Stimulated activated memory B cell treated with anti-CD40 and anti-IgM and Interleukin-4, amounts not matched to agents 10 μg/mL and 1 μg/mL and 100 μg/mL, for 72 hours (primary cell): ENCODE measurements around the gene SMC6.

Experiments used
- ATAC-seq: fragments of 150-1000 bp; cut with Tn5 transposase; 2 replicates; pipeline ENCODE4 v1.10.0; 2021
- H3K27ac Mint-ChIP-seq: one replicate; pipeline ENCODE4 v1.8.0; 2022; ENCODE audit warnings: mild to moderate bottlenecking, mixed read lengths
- H3K27me3 Mint-ChIP-seq: one replicate; pipeline ENCODE4 v1.8.0; 2022; ENCODE audit warnings: mixed read lengths
- H3K36me3 Mint-ChIP-seq: one replicate; pipeline ENCODE4 v1.8.0; 2022; ENCODE audit warnings: mixed read lengths
- H3K4me1 Mint-ChIP-seq: one replicate; pipeline ENCODE4 v1.8.0; 2022; ENCODE audit warnings: mixed read lengths
- H3K4me3 Mint-ChIP-seq: one replicate; pipeline ENCODE4 v1.8.0; 2022; ENCODE audit warnings: mild to moderate bottlenecking, moderate library complexity, mixed read lengths
- H3K9me3 Mint-ChIP-seq: one replicate; pipeline ENCODE4 v1.8.0; 2022; ENCODE audit warnings: mixed read lengths

Gene SMC6

DNA sequence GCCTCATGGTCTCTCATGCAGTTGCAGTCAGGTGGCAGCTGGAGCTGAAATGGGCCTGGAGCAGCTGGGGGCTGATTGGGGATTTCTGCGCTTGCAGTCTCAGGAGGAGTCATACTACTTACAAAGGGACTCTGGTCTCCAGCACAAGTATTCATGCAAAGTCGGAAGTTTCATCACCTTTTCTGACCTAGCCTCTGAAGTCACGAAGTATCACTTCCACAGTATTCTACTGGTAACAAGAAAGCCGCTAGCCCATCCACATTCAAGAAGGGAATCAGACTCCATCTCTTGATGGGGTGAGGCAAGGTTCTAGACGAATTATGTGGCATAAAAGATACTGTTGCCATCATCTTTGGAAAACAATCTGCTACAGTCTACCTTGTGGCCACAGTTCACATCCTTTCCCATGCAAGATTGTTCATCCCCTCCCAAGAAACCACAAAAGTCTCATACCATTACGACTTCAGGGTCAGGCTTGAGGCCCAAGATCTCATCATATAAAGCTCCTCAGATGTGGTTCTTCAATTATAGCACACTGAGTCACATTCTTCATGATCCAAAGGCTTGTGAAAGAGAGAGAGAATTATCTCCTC, 95.3 kb downstream of the SMC6 start:
- Mint-ChIP-seq H3K27ac (no peak overlapping the region), H3K36me3 (peaks cover 43% of the 10 kb centered on the region), H3K27me3 (no peaks in the 10 kb centered on the region), H3K4me3 (no peak overlapping the region), H3K4me1 (no peaks in the 10 kb centered on the region), H3K9me3 (no peaks in the 10 kb centered on the region)
- no peak for ATAC-seq

DNA sequence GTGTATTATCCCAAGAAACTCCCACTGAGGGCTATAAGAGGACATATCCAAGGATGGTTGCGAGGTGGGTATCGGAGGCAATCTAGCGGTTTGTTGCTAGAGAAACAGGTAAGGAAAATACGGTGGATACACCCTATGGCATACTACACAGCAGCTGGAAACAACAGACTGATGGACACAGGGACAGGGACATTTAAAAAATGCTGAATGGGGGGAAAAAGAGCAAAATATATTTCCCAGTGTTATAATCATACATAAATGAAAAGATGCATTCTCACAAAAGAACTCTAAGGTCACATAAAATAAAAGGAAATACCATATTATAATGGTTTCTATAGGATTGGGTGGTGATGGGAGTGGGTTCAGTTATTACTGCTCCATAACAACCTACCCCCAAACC, 95.9 kb downstream of the SMC6 start:
- no peak for ATAC-seq
- Mint-ChIP-seq H3K36me3 (peaks cover 38% of the 10 kb centered on the region), H3K9me3 (no peaks in the 10 kb centered on the region), H3K4me3 (no peak overlapping the region), H3K27me3 (no peaks in the 10 kb centered on the region), H3K27ac (no peak overlapping the region), H3K4me1 (no peaks in the 10 kb centered on the region)

DNA sequence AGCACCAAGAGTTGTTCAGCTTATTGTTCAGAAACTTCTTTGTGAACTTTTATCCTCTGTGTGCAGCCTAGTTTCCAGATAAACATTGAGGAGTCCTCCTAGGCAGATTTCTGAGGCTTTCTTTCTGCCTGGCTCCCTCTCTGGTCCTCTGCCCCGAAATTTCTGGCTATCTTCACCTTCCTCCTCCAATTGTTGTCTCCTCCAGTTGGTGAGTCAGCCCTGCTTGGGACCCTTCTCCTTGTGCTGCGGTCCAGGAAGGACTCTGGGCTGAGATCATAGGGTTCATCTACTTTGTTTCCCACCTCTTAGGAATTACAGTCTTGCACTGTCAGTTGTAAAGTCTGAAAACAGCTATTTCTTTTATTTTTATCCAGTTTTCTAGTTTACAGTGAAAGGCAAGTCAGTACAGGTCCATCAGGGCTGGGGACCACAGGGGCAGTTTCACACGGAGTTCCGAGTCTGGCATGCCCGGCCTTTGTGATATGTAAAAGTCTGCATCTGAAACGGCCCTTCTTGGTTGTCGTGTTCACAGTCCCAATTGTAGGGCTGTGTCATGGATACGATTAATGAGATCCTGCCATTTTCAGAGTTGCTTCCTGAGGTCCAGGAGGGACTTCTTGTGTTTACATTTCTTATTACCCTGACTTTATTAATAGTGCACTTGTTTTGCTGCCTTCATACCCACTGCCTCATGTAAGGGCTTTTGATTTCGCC, 100.8 kb downstream of the SMC6 start:
- Mint-ChIP-seq H3K9me3 (no peaks in the 10 kb centered on the region), H3K4me3 (no peak overlapping the region), H3K36me3 (peaks cover 24% of the 10 kb centered on the region), H3K27me3 (no peaks in the 10 kb centered on the region), H3K27ac (no peak overlapping the region), H3K4me1 (no peaks in the 10 kb centered on the region)
- ATAC-seq = no peak

DNA sequence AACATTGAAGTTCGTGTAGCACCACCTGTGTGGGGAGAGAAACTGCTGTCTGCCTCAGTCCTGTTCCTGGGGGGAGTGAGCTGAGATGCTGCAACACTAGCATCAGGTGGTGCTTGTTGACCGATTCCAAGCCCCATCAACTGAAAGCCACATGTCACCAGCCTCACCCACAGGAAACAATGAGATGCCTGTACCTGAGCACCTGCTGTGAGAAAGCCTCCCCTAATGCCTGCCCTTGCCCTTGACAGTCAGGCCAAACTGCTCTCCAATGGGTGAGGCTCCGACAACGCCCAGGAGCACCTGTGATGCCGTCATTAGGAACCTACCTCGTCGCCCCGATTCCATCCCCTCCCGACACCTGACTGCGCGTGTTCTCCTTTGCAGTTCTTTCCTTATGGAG, 104.6 kb downstream of the SMC6 start:
- peaks cover 7% of the 10 kb centered on the region for H3K4me1 Mint-ChIP-seq
- H3K36me3 Mint-ChIP-seq = peaks cover 6% of the 10 kb centered on the region
- H3K27me3 Mint-ChIP-seq = no peaks in the 10 kb centered on the region
- no peaks in the 10 kb centered on the region for H3K9me3 Mint-ChIP-seq
- no peak overlapping the region for H3K4me3 Mint-ChIP-seq
- no peak overlapping the region for H3K27ac Mint-ChIP-seq
- no peak for ATAC-seq

DNA sequence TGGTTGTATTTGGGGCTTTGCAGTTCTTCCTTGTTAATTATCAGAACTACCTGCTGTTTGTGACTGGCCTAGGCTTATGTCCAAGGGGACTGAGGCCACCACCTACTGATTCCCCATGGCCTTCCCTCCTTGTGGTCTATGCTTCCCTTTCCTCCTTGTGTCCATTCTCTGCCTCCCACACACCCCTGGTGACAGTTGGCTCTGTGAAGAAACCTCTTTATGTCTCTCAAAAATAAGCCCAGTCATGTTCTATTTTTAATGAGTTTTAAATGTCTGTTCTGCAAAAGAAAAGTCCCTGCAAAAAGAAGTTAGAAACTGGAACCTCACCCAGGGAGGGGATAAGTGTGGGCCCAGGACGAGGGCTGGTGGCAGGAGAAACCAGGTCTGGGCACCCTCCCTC, 105.0 kb downstream of the SMC6 start:
- no peak for ATAC-seq
- Mint-ChIP-seq H3K9me3 (no peaks in the 10 kb centered on the region), H3K4me1 (peaks cover 7% of the 10 kb centered on the region), H3K27ac (no peak overlapping the region), H3K27me3 (no peaks in the 10 kb centered on the region), H3K4me3 (no peak overlapping the region), H3K36me3 (peaks cover 6% of the 10 kb centered on the region)

DNA sequence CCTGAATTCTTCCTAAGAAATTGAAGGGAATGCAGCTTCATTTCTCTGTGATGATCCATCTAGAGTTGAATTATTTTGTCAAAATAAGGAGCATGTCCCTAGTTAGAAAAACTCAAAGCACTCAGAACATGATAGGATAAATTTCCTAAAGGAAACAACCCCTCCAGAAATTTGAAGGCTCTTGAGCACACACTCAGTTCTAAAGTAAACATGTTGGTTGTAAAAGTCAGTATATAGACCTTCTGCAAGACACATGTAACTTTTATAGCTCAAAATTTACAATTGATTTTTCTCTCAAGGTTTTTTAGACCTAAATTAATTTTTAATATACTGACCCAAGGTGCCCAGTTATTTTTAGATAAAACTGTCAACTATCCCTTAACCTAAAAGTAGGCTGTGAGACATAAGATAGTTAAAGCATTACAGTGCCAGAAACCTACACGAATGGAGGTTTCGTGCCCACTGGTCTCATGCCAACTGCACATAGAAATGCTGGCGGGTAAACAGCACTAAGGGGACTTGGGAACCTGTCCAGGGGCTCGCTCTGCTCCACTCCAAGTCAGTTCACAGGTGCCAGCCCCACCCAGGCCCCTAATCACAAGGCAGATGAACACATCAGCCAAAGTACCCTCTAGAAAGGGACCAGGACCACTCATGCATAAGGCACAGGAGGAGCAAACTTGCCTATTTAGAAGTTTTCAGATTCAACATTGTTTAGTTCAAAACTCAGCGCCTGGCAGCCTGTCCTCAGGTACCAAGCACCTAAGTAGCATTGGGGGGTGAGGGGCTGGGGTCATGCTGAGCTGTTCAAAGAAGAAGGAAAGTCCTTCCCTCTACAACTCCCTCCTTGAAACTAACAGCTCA, 106.5 kb downstream of the SMC6 start:
- Mint-ChIP-seq H3K36me3 (peaks cover 8% of the 10 kb centered on the region), H3K4me3 (no peak overlapping the region), H3K9me3 (no peaks in the 10 kb centered on the region), H3K4me1 (peaks cover 13% of the 10 kb centered on the region), H3K27ac (no peak overlapping the region), H3K27me3 (no peaks in the 10 kb centered on the region)
- ATAC-seq = no peak

DNA sequence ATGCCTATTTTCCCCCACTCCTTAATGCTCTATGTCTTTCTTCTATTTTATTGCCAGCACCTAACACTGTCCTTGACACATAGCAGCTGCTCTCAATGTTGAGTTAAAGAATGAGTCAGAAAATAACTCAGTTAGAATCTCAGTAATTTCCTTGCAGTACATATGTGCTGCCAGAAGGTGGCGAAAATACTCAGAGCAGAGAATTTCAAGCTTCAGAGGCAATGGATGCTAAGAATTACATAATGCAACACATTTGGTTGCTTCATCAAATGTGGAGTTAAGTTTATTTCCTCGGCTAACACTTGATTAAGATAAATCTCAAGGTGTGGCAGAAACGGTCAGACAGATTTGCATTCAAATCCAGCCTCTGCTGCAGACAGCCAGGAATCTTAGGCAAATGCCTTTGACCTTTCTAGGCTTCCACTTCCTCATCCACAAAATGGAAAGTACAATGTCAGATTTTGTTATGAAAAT, 107.5 kb downstream of the SMC6 start:
- H3K27me3 Mint-ChIP-seq = no peaks in the 10 kb centered on the region
- no peak overlapping the region for H3K4me3 Mint-ChIP-seq
- ATAC-seq = peak; percentile 76
- peaks cover 13% of the 10 kb centered on the region for H3K4me1 Mint-ChIP-seq
- H3K36me3 Mint-ChIP-seq = peaks cover 5% of the 10 kb centered on the region
- no peak overlapping the region for H3K27ac Mint-ChIP-seq
- H3K9me3 Mint-ChIP-seq = no peaks in the 10 kb centered on the region

DNA sequence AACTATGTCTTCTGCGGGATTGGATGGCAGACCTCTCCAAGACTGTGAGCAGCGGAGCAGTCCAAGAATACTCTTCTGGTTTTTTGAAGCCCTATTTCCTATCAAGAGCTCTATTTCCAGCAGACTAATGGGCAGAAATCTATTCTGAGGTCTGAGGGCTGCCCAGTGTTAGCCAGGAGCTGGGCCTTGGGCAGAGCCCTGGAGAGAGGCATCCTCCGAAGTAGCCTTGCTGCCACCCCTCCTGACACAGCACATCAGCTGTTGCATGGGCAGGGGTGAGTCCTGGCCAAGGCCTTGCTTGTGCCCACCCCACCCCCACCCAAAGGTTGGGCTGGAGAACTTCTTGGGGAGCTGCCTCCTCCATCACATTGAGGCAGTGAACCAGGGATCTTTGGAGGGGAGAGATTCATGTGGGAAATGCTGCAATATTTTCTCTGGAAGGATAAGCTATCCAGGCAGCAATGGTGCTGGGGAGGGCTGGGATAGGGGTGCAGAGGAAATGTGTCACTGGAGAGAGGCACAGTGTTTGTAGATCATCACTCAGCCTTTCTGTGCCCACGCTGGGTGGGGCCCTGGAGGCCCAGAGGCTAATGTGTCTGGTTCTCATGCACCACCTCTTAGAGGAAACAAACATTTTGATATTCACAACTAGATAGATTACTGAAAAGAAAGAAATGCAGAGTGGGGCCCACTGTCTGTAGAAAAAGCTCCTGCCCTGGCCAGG, 108.5 kb downstream of the SMC6 start:
- no peak overlapping the region for H3K4me3 Mint-ChIP-seq
- peaks cover 5% of the 10 kb centered on the region for H3K36me3 Mint-ChIP-seq
- no peak for ATAC-seq
- no peaks in the 10 kb centered on the region for H3K27me3 Mint-ChIP-seq
- no peak overlapping the region for H3K27ac Mint-ChIP-seq
- H3K4me1 Mint-ChIP-seq = peaks cover 13% of the 10 kb centered on the region
- H3K9me3 Mint-ChIP-seq = no peaks in the 10 kb centered on the region

DNA sequence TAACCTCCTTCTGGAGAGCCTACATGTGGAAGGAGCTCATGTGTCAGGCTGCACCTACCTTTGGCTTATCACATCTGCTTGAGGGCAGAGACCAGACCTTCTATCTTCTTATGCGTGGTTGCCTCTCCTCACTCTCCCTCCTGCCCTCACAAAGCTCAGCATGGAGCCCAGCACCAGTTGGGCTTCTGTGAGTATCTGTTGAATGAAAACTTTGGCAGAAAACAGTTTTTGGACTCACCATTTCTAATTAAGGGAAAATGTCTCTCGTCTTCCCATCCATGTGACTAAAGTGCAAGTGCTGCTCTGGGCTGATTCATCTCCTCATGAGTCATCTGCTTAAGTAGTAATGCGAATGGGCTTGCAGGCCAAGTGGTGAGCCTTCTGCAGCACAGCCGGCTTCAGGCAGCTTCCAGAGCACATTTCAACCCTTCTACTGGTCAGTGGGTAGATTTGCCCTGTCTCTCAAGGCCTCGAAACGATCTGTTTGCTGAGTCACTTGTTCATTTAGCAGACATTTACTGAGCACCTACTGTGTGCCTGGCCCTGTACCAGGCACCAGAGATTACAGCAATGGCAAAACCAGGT, 110.5 kb downstream of the SMC6 start:
- no peaks in the 10 kb centered on the region for H3K27me3 Mint-ChIP-seq
- no peak for ATAC-seq
- peaks cover 13% of the 10 kb centered on the region for H3K4me1 Mint-ChIP-seq
- no peak overlapping the region for H3K4me3 Mint-ChIP-seq
- no peaks in the 10 kb centered on the region for H3K9me3 Mint-ChIP-seq
- H3K36me3 Mint-ChIP-seq = peaks cover 5% of the 10 kb centered on the region
- H3K27ac Mint-ChIP-seq = no peak overlapping the region

DNA sequence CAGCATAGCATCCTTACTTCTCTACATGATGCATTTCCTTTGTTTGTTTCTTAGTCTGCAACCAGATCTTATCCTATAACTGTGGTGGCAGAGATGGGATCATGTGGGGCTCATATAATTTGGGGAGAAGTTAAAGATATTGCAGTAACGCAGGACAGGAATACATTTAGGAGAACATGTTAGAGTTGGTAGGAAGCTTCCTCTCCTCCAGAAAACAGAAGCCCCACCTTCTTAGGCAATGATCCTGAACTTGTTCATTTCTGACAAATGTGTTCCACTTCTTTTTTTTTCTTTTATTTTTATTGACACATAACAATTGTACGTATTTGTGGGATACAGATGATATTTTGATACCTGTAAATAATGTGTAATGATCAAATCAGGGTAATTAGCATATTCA, 113.2 kb downstream of the SMC6 start:
- ATAC-seq = no peak
- no peak overlapping the region for H3K27ac Mint-ChIP-seq
- H3K4me3 Mint-ChIP-seq = no peak overlapping the region
- peaks cover 5% of the 10 kb centered on the region for H3K4me1 Mint-ChIP-seq
- peaks cover 5% of the 10 kb centered on the region for H3K36me3 Mint-ChIP-seq
- no peaks in the 10 kb centered on the region for H3K9me3 Mint-ChIP-seq
- no peaks in the 10 kb centered on the region for H3K27me3 Mint-ChIP-seq

DNA sequence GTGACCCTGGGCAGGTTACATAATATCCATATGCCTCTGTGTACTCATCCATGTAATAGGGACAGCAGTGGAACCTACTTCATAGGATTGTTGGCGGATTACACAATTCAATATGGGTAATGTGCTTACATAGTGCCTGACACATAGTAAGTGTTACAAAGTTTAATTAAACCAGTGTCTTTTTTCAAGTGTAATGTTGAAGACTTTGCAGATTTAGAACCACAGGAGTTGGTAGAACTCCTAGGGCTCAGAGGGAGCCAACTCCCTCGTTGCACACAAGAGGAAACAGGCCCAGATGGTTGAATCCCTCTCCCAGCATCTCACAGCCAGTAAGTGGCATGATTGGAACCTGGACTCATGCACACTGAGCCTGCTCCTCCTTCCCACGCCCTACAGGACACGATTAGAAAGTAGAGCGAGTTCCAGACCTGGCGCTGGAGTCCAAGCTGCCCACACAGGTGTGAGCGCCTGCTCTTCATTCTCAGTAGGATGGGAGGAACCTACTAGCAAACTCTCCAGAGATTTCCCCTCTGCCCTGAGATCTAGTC, 115.3 kb downstream of the SMC6 start:
- no peak overlapping the region for H3K27ac Mint-ChIP-seq
- no peaks in the 10 kb centered on the region for H3K27me3 Mint-ChIP-seq
- H3K4me1 Mint-ChIP-seq = peaks cover 5% of the 10 kb centered on the region
- H3K4me3 Mint-ChIP-seq = no peak overlapping the region
- H3K9me3 Mint-ChIP-seq = no peaks in the 10 kb centered on the region
- H3K36me3 Mint-ChIP-seq = peaks cover 5% of the 10 kb centered on the region
- no peak for ATAC-seq

DNA sequence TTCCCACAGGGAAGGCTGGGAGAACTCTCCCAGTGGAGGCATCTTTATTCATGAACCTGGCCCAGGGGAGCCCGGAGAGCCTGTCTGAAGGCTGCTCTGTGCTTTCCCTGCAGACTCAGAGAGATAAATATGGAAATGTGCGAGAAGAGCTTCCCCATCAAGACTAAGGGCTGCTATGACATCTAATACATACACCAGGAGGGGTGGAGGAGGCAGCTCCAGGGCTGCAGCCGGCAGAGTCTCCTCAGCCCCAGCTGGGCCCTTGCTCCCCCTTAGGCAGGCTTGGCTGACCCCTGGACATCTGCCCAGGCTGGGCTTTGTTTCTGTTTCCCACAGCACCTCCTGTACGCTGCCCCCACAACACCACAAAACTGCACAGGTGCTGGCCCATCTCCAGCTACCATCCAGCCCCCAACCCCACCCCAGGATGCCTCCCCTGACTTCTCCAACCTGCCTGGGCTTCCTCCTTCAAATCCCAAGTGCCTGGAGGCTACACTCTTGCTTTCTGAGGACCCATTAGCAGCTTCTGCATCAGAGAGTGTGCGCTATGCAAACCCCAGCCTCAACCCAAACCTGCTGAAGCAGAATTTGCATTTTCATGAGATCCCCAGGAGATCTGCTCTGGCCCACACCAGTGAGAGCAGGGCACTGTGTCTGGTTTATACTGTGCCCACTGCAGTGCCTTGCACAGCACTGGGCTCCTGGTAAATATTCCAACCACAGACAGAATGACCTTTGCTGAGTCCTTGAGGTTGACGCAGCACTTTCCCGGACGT, 116.3 kb downstream of the SMC6 start:
- H3K27me3 Mint-ChIP-seq = no peaks in the 10 kb centered on the region
- no peaks in the 10 kb centered on the region for H3K4me1 Mint-ChIP-seq
- no peak overlapping the region for H3K4me3 Mint-ChIP-seq
- no peaks in the 10 kb centered on the region for H3K36me3 Mint-ChIP-seq
- ATAC-seq = no peak
- H3K9me3 Mint-ChIP-seq = no peaks in the 10 kb centered on the region
- H3K27ac Mint-ChIP-seq = no peak overlapping the region

DNA sequence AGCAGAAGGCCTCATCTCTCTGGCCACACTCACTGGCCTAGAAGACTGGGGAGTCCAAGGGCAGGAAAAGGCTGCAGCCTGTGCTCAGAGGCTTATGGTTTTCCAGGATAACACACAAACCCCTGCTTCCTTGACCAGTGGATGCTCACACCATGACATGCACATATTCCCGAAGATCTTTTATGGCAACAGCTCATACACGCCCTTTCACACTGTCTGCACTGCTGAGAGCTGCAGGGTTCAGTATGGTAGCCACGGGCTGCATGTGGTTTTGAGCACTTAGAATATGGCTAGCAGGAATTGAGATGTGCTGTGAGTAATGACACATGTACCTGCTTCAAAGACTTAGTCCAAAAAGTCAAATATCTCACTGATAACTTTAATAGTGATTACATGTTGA, 117.4 kb downstream of the SMC6 start:
- no peaks in the 10 kb centered on the region for H3K4me1 Mint-ChIP-seq
- no peak for ATAC-seq
- no peak overlapping the region for H3K4me3 Mint-ChIP-seq
- no peaks in the 10 kb centered on the region for H3K36me3 Mint-ChIP-seq
- H3K9me3 Mint-ChIP-seq = no peaks in the 10 kb centered on the region
- H3K27ac Mint-ChIP-seq = no peak overlapping the region
- H3K27me3 Mint-ChIP-seq = no peaks in the 10 kb centered on the region

DNA sequence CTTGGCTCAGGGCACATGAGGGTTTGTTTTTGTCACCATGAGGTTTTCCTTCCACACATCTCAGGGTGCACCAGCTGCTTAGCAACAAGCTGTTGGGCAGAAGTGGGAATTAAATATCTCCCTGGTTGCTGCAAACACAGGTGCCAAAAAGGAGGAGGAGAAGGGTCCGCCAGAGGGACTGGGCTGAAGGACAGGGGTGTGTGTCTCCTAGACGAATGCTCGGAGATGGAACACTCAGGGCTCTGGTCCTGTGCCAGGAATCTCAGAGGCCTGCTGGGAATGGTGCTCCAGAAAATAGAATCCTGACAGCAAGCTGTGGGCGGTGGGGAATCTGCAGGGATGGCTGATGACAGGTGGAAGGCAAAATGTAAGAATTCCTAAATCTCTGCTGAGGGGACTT, 118.6 kb downstream of the SMC6 start:
- Mint-ChIP-seq H3K4me3 (no peak overlapping the region), H3K27me3 (peaks cover 2% of the 10 kb centered on the region), H3K9me3 (no peaks in the 10 kb centered on the region), H3K4me1 (no peaks in the 10 kb centered on the region), H3K36me3 (no peaks in the 10 kb centered on the region), H3K27ac (no peak overlapping the region)
- no peak for ATAC-seq
